Activated CD4-positive, alpha-beta T cell treated with anti-CD3 and anti-CD28 coated beads, Interleukin-2, amount 50 U/mL, for 1 hour (primary cell): ENCODE data around the gene ZSCAN20.

Source experiments
- DNase-seq: peaks from one replicate; pipeline ENCODE4 v3.0.0-alpha.2; 2020

ZSCAN20 gene

GRCh38 chr1:33541966-33542365, 69.5 kb downstream of the ZSCAN20 start:
- DNase-seq, result no peak
